Activated B cell treated with CpG ODN at 0.5 μM for 24 hours (primary cell): ENCODE results near the gene NOG. TPM values are rescaled to one million over a fixed set of nuclear protein-coding genes. Genes with fewer than 3 reads are reported as not detected.

Experiments used
- ATAC-seq: fragments of 200-7000 bp; cut with Tn5 transposase; one replicate; pipeline ENCODE4 v1.10.0; 2021; ENCODE audit warnings: low read depth, mild to moderate bottlenecking, moderate library complexity
- CTCF ChIA-PET: fragments of 350-600 bp; sonication (Branson Sonifier 250); formaldehyde crosslinking; loops from one replicate; lab custom pipeline; 2021; ENCODE audit warnings: antibody characterized with exemption; lab: Charles Lee
- POLR2A ChIA-PET: fragments of 350-600 bp; sonication (Branson Sonifier 250); formaldehyde crosslinking; loops from one replicate; lab custom pipeline; 2021; ENCODE audit warnings: antibody characterized with exemption; lab: Charles Lee
- DNase-seq: peaks from one replicate; pipeline ENCODE4 v3.0.0; 2022
- H3K27ac Mint-ChIP-seq: one replicate; pipeline ENCODE4 v1.8.0; 2020; ENCODE audit warnings: mixed read lengths
- H3K27me3 Mint-ChIP-seq: one replicate; pipeline ENCODE4 v1.8.0; 2021; ENCODE audit warnings: mixed read lengths
- H3K36me3 Mint-ChIP-seq: one replicate; pipeline ENCODE4 v1.8.0; 2021; ENCODE audit warnings: low read depth, mixed read lengths
- H3K4me1 Mint-ChIP-seq: one replicate; pipeline ENCODE4 v1.8.0; 2021; ENCODE audit warnings: mixed read lengths
- H3K4me3 Mint-ChIP-seq: one replicate; pipeline ENCODE4 v1.8.0; 2020; ENCODE audit warnings: mild to moderate bottlenecking, mixed read lengths
- H3K9me3 Mint-ChIP-seq: one replicate; pipeline ENCODE4 v1.8.0; 2020; ENCODE audit warnings: mixed read lengths
- intact Hi-C: fragments of 100-400 bp; cut with micrococcal nuclease; formaldehyde crosslinking; loops from one replicate; pipeline ENCODE4 v1.15.1; 2024
- total RNA-seq: library from RNA; stranded (reverse); gene quantifications from 2 replicates; pipeline ENCODE4 v1.2.3, GENCODE V29; 2022
- TF ChIP-seq, protein P1 (sequence below): fragments of 200-600 bp; IDR thresholded peaks from one replicate; pipeline ENCODE4 v1.8.0; 2022; ENCODE audit warnings: antibody characterized with exemption, mild to moderate bottlenecking

The NOG gene
- total RNA-seq, 1 donor from 2014 or later, result not detected

DNA sequence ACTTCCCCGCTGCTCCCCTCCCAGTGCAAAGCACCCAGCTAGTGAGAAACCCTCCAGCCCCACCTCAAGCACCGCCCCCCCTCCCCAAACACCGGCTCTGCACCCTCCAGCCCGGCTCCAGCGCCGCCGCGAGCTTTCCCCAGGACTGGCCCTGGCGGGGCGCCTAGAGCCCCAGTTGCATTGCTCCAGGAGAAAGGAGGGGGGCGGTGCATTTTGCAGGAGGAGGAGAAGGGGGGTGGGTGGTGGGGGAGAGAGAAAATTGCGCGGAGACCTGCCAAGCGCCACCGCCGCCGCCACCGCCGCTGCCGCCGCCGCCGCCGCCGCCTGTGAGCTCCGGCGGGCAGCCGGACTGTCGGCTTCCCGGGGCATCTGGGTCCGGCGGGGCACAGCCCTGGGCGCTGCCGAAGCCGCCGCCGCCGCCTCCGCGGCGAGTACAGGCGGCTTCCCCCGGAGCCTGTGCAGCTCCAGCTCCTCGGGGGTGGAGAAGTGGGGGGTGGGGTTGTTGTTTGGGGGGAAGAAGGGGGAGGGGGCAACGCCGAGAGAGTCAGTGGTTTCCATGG is 333 bp upstream of the NOG start:
- no peaks in the 10 kb centered on the region for H3K36me3 Mint-ChIP-seq
- peak; percentile 25 for DNase-seq
- POLR2A ChIA-PET, result no interaction called here
- no peak overlapping the region for H3K27ac Mint-ChIP-seq
- intact Hi-C loops, result loop anchor here (10.0 kb wide), 1 partner anchor 1068 kb away; no protein-coding TSS in a partner anchor
- no peaks in the 10 kb centered on the region for H3K9me3 Mint-ChIP-seq
- CTCF ChIA-PET, result interaction anchor here (1.0 to 3.9 kb wide), 3 partner anchors 123 to 187 kb away, joined by 3 to 26 read pairs (median 19); no protein-coding TSS in a partner anchor
- H3K4me1 Mint-ChIP-seq, result peaks cover 36% of the 10 kb centered on the region
- TF ChIP-seq, protein P1, sequence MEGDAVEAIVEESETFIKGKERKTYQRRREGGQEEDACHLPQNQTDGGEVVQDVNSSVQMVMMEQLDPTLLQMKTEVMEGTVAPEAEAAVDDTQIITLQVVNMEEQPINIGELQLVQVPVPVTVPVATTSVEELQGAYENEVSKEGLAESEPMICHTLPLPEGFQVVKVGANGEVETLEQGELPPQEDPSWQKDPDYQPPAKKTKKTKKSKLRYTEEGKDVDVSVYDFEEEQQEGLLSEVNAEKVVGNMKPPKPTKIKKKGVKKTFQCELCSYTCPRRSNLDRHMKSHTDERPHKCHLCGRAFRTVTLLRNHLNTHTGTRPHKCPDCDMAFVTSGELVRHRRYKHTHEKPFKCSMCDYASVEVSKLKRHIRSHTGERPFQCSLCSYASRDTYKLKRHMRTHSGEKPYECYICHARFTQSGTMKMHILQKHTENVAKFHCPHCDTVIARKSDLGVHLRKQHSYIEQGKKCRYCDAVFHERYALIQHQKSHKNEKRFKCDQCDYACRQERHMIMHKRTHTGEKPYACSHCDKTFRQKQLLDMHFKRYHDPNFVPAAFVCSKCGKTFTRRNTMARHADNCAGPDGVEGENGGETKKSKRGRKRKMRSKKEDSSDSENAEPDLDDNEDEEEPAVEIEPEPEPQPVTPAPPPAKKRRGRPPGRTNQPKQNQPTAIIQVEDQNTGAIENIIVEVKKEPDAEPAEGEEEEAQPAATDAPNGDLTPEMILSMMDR, result no peak
- peaks cover 48% of the 10 kb centered on the region for H3K27me3 Mint-ChIP-seq
- ATAC-seq, result peak; percentile 29
- peak overlapping the region; percentile 74 for H3K4me3 Mint-ChIP-seq

DNA sequence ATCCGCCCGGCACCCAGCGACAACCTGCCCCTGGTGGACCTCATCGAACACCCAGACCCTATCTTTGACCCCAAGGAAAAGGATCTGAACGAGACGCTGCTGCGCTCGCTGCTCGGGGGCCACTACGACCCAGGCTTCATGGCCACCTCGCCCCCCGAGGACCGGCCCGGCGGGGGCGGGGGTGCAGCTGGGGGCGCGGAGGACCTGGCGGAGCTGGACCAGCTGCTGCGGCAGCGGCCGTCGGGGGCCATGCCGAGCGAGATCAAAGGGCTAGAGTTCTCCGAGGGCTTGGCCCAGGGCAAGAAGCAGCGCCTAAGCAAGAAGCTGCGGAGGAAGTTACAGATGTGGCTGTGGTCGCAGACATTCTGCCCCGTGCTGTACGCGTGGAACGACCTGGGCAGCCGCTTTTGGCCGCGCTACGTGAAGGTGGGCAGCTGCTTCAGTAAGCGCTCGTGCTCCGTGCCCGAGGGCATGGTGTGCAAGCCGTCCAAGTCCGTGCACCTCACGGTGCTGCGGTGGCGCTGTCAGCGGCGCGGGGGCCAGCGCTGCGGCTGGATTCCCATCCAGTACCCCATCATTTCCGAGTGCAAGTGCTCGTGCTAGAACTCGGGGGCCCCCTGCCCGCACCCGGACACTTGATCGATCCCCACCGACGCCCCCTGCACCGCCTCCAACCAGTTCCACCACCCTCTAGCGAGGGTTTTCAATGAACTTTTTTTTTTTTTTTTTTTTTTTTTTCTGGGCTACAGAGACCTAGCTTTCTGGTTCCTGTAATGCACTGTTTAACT is 1.0 kb downstream of the NOG start:
- peaks cover 42% of the 10 kb centered on the region for H3K4me1 Mint-ChIP-seq
- peaks cover 49% of the 10 kb centered on the region for H3K27me3 Mint-ChIP-seq
- ChIA-PET POLR2A (interaction anchor here (0.6 kb wide), 1 partner anchor 184 kb away, joined by 3 read pairs; no protein-coding TSS in a partner anchor), CTCF (interaction anchor here (1.6 kb wide), 1 partner anchor 185 kb away, joined by 5 read pairs; no protein-coding TSS in a partner anchor)
- H3K9me3 Mint-ChIP-seq, result no peaks in the 10 kb centered on the region
- DNase-seq (peak; percentile 26), ATAC-seq (no peak)
- H3K4me3 Mint-ChIP-seq, result peak overlapping the region; percentile 61
- intact Hi-C loops, result loop anchor here (10.0 kb wide), 1 partner anchor 1070 kb away; no protein-coding TSS in a partner anchor
- H3K36me3 Mint-ChIP-seq, result no peaks in the 10 kb centered on the region
- TF ChIP-seq, protein P1, result no peak
- H3K27ac Mint-ChIP-seq, result no peak overlapping the region

DNA sequence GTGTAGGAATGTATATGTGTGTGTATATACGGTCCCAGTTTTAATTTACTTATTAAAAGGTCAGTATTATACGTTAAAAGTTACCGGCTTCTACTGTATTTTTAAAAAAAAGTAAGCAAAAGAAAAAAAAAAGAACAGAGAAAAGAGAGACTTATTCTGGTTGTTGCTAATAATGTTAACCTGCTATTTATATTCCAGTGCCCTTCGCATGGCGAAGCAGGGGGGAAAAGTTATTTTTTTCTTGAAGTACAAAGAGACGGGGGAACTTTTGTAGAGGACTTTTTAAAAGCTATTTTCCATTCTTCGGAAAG is 1.6 kb downstream of the NOG start:
- ChIA-PET POLR2A (interaction anchor here (0.6 kb wide), 2 partner anchors 184 to 1130 kb away, joined by 3 to 4 read pairs; no protein-coding TSS in a partner anchor), CTCF (interaction anchor here (1.6 kb wide), 1 partner anchor 185 kb away, joined by 5 read pairs; no protein-coding TSS in a partner anchor)
- H3K4me3 Mint-ChIP-seq, result peak overlapping the region; percentile 61
- no peak overlapping the region for H3K27ac Mint-ChIP-seq
- H3K4me1 Mint-ChIP-seq, result peaks cover 42% of the 10 kb centered on the region
- no peak for DNase-seq
- ATAC-seq, result no peak
- intact Hi-C loops, result loop anchor here (10.0 kb wide), 1 partner anchor 1070 kb away; no protein-coding TSS in a partner anchor
- no peaks in the 10 kb centered on the region for H3K9me3 Mint-ChIP-seq
- H3K36me3 Mint-ChIP-seq, result no peaks in the 10 kb centered on the region
- H3K27me3 Mint-ChIP-seq, result peaks cover 44% of the 10 kb centered on the region
- TF ChIP-seq, protein P1, result no peak

DNA sequence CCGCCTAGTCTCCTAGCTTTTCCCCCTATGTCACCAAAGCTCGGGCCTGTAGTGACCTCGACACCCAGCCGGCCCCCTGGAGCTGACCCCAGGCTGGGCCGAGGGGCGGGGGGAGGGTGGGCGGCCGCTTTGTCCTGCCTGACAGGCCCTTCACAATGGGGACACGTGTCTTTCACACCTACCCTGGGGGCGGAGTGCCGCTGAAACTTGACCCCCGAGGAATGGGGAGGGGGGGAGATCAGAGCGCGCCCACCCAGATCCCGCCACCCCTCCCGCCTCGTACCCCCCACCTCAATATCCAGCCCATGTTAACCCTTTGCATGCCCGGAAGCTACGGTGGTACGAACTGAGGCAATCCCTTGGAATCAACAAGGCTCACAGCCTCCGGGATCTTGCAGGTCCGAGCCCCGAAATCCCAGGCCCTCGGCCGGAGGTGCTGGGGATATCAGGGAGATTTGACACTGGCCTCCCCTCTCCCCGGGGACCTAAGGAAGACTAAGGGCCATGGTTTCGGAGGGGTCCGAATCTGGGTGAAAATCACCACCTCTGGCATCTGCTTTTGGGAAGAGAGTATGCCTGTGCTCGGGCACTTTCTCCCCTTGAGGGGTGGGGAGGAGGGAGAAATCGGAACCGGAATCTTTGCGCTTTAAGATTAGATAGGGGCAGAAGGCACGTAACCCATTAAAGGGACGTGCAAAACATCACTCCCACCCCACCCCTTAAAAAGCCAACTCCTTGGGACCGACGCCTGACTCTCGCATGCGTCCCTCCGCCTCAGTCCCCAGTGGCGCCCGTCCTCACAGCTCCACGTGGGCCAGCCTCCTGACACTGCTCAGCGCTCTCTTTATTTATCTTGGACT is 2.6 kb downstream of the NOG start:
- H3K4me3 Mint-ChIP-seq, result peak overlapping the region; percentile 64
- CTCF ChIA-PET, result interaction anchor here (1.6 kb wide), 1 partner anchor 184 kb away, joined by 5 read pairs; no protein-coding TSS in a partner anchor
- ATAC-seq (no peak), DNase-seq (no peak)
- TF ChIP-seq, protein P1, result no peak
- intact Hi-C loops, result loop anchor here (10.0 kb wide), 1 partner anchor 1071 kb away; no protein-coding TSS in a partner anchor
- H3K4me1 Mint-ChIP-seq, result peaks cover 42% of the 10 kb centered on the region
- no peaks in the 10 kb centered on the region for H3K9me3 Mint-ChIP-seq
- POLR2A ChIA-PET, result interaction anchor here (0.6 kb wide), 2 partner anchors 42 to 1153 kb away, joined by 3 to 6 read pairs; no protein-coding TSS in a partner anchor
- no peaks in the 10 kb centered on the region for H3K36me3 Mint-ChIP-seq
- H3K27ac Mint-ChIP-seq, result no peak overlapping the region
- H3K27me3 Mint-ChIP-seq, result peaks cover 42% of the 10 kb centered on the region
